ENCODE data around the gene ACTG1.
"Not testable (repeated sequence)": the region's sequence is repeated elsewhere in the genome, so short reads cannot be mapped to it uniquely, and the experiment has no call there.

- not testable (repeated sequence) for TF ChIP-seq POLR2A (IDR thresholded peaks at IDR 0.05); CTCF (IDR thresholded peaks at IDR 0.05 in 4 of 5, conservative IDR thresholded peaks at IDR 0.05 in 1 of 5)
These were observed 19.4 kb upstream of the ACTG1 start for GRCh38 chr17:81531998-81532404.
